GM18517 (cell line): Measurements from ENCODE around the gene UBASH3B.
A peak's percentile ranks its signal among the peaks of the same experiment; 100 is the strongest.

Experiments used
- ATAC-seq: cut with Tn5 transposase; IDR thresholded peaks from one replicate; pipeline ENCODE4 v1.9.1; 2021; ENCODE audit warnings: mild to moderate bottlenecking, moderate library complexity; ENCODE audit not compliant: unreplicated experiment

The UBASH3B gene

GRCh38 chr11:122646549-122647340 is 8.8 kb upstream of the UBASH3B start:
- no peak for ATAC-seq

DNA sequence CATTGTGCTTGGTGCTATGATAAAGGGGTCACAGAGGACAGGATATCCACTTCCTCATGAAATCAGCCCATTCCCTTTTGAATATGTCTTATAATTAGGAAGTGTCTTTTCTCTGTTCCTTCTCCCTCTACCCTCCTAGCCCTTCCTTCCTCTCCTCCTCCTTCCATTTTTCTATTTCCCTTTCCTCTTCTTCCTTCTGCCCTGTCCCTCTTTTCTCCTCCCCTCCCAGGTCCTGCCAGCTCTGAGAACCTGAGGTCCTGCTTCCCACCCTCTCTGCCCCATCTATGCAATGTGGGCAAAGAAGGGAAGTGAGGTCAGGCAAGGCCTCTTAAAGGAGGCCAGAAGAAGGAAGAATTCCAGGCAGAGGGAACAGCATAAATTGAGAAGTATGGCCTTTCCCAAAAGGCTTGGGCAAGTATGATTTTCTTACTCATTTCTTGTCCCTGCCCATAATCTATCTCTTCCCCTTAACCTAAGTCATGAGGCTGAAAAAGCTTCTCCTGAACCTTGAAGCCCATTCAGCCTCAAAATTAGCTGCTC is 7.7 kb upstream of the UBASH3B start:
- no peak for ATAC-seq

- ATAC-seq = no peak
Observed at GRCh38 chr11:122649116-122649515, 6.4 kb upstream of the UBASH3B start.

- no peak for ATAC-seq
Observed at GRCh38 chr11:122650619-122651018, 4.9 kb upstream of the UBASH3B start.

GRCh38 chr11:122652495-122652894 is 3.0 kb upstream of the UBASH3B start:
- ATAC-seq = no peak

- ATAC-seq = no peak
Observed at GRCh38 chr11:122653916-122654585, 1.5 kb upstream of the UBASH3B start.

DNA sequence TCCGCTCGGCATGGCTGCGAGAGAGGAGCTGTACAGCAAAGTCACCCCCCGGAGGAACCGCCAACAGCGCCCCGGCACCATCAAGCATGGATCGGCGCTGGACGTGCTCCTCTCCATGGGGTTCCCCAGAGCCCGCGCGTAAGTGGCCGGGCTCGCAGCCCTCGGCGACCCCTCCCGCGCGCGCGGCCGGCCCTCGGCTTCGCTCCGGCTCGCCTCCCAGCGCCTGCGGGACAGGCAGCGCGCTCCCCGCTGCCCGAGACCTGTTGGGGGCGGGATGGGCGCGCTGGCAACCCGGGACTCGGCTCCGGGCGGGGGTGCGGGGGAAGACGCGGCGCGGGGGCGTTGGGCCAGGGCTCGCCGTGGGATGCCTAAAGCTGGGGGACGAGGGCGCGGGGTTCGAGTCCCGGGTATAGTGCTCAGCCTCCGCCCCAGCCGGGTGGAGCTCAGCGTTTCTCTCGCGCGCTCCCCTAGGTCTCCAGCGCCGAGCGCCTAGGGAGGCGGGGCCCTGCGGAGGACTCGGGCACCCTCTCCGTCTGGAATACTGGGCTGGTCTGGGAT is 630 bp downstream of the UBASH3B start:
- ATAC-seq = peak; percentile 45

GRCh38 chr11:122656631-122657101 is 1.1 kb downstream of the UBASH3B start:
- no peak for ATAC-seq

DNA sequence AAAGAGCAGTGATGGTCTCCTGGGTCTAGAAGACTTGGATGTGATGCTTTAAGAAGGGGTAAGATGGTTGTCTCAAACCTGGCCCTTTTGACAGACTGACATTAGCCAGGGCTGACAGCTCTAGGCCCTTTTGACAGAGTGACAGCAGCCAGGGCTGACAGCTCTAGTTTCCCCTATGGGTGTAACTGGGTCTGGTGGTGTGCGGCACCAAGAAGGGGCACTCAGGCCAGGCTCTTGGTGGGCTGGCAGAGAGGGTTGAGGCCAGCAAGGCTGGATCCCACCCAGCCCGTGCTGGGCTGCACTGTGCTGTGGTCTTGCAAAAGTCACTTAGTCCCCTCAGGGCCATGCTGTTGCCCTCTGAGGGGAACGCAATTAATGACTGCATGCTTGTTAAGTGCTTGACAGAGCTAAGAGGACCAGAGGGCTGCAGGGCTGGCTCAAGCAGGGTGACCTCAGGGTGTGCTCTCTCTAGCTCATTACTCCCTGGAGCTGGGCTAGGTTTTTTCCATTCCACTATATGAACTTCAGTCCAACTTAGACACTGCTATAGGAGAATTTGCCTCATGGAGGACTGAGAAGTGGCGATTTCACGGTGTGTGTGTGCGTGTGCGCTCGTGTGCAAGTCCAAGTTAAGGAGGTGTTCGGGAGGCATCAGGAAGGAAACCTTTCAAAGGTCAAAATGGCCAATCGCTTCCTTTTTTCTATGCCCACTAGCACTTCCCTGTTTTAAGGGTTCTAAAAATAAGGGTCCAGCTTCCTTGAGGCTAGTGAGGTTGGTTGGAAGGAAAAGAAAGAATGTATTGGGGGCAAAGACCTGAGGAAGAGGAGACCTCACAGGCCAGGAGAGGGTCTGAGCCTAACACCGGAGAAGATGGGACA is 4.4 kb downstream of the UBASH3B start:
- ATAC-seq = no peak

GRCh38 chr11:122661182-122661945 is 5.8 kb downstream of the UBASH3B start:
- no peak for ATAC-seq

DNA sequence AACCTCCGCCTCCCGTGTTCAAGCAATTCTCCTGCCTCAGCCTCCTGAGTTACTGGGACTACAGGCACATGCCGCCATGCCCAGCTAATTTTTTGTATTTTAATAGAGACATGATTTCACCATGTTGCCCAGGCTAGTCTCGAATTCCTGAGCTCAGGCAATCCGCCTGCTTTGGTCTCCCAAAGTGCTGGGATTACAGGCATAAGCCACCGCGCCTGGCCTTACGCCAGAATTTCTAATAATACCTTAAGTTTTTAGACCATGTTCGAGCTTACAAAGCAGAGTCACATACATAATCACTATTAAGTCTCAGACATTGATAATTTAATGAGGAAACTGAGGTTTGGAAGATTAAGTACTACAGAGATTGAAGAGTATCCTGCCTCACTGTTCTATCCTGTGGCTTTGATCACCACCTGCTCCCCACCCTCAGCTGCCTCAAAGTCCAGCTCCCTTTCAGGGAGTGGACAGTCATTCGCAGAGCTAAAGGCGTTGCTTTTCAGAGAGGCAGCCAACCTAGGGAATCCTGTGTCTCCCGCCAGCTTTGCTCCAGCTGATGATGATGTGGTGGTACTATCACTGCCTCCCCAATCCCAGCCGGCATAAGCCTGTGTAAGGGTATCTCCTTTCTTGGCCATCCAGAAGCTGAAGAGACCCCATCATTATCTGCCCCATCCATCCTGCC is 7.7 kb downstream of the UBASH3B start:
- no peak for ATAC-seq

GRCh38 chr11:122663764-122664163 is 8.2 kb downstream of the UBASH3B start:
- no peak for ATAC-seq

GRCh38 chr11:122664188-122664587 is 8.7 kb downstream of the UBASH3B start:
- no peak for ATAC-seq

DNA sequence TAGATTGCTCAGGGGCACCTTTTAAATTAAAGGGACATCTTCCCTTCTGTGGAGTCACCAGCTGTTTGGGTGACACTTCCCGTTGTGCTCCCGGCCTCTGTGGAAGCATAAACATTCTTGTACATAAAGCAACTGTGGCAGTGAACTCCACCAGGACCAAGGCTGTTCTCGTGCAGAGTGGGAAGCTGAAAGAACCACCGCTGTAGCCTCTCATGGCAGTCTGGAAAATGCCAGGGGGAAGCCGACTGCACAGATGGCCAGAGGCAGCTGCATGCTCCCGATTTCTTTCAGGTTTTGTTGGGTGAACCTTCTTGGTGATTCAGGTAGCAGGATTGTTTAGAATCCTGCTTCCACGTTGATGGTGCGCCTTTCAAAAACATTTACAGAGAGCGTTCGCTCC is 10.3 kb downstream of the UBASH3B start:
- no peak for ATAC-seq

DNA sequence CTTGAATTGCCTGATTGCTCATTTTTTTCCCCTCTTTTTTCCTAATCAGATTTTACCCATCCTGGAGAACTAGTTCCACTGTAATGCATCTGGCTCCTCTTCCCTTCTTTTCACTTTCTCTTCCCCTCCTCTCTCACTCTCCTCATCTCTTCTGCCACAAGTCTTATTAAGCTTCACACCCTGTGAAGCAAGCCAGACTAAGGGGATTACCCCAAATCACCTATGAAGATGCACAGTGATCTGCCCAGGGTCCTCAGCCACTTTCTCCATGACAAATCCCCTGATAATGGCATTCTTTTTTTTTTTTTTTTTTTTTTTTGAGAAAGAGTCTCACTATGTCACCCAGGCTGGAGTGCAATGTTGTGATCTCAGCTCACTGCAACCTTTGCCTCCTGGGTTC is 11.2 kb downstream of the UBASH3B start:
- no peak for ATAC-seq

DNA sequence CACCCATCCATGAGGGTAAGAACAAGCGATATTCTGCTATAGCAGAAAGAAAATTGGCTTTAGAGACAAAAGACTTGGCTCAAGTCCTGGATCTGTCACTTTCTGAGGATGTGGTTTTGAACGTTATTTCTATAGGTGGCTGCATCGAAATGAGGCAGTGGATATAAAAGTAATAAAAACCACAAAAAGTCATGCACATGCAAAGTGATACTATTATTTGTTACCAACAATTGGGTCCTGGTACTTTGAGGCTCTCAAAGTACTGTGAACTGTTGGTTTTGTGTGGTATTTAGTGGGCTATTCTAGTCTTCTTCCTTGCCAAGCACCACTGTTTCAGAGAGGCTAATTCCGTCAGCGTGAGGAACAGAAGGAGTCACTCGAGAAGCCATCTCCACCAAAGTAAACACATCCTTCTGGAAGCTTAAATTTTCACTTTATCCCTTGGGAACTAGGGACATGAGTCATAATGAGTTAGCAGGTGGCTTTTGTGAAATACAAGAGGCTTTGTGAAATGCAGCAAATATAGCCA is 13.1 kb downstream of the UBASH3B start:
- no peak for ATAC-seq

- ATAC-seq = no peak
Observed at GRCh38 chr11:122670131-122670530, 14.6 kb downstream of the UBASH3B start.

GRCh38 chr11:122671400-122671891 is 15.9 kb downstream of the UBASH3B start:
- no peak for ATAC-seq

DNA sequence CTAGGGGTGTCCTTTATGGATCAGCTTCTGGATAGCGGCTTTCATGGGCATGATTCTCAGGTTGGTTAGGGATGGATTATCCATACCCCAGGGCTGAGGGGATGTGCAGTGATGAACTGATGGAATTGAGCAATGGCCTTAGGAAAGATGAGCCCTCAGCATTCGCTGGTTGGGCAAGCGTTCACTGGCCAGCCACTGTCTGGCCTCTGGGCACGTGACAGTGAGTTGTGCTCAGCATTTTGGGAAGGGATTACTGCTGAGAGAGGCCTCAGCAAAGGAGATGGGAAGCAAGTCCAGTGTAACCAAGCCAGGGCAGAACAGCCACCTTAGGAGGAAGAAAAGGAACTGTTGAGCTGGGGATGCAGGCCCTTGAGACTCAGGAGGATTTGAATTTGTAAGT is 17.4 kb downstream of the UBASH3B start:
- ATAC-seq = no peak
